Femur (tissue), 1 donor: ENCODE data around the gene MED26.

Experiments used
- DNase-seq: peaks from one replicate; pipeline ENCODE4 v3.0.0-alpha.2; 2017

Gene MED26

GRCh38 chr19:16587833-16588823 is 39.9 kb downstream of the MED26 start:
- DNase-seq: peak; percentile 56

- DNase-seq: peak; percentile 59
These were observed 40.8 kb downstream of the MED26 start for GRCh38 chr19:16586991-16587832.

DNA sequence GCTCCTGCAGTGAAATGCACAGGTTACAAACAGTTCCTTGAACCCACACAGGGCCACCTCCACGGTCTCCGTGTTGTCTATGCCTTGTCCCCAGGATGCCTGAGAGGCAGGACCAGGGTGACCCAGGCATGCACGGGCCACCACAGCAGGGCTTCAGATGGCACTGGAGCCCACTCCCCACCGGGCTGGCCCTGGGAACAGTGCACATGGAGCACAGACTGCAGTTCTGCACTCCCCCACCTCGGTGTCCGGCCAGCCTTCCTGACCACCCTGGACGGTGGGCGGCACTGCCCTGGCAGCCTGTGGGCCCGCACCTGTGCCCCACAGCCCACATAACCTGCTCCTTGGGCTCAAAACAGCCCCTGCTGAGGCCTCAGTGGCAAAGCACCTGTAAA is 41.5 kb downstream of the MED26 start:
- no peak for DNase-seq

GRCh38 chr19:16585808-16586476 is 42.1 kb downstream of the MED26 start:
- DNase-seq: peak; percentile 42

DNA sequence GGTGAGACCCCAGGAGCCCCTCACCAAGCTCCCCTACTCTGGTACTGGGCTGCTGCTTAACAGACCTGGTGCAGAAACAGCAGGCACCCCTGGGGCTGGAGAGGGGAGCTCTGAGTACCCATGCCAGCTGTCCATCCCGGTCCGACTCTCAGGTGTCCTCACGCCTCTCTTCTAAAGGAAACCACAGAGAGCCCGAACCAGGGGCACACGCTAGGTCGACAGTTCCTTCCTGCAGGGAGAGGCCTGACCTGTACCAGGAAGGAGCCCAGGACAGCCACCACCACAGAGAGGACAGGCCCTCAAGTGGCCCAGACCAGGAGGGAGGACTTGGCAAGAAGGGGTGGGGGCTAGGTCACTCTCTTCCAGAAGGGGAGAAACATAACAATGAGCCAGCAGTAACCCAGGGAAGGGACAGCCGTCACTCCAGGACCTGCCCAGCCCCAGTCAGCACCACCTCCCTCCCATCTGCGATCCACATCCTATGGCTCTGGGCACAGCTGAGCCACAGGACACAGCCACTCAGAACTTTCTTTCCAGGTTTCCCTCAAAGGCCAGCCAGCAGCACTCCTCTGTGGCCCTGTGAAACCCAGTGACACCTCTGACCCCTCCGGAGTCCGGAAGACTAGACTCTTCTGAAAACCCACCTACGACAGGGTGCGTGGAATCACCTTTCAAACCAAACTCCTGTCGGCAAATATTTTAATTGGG is 42.8 kb downstream of the MED26 start:
- DNase-seq: no peak

DNA sequence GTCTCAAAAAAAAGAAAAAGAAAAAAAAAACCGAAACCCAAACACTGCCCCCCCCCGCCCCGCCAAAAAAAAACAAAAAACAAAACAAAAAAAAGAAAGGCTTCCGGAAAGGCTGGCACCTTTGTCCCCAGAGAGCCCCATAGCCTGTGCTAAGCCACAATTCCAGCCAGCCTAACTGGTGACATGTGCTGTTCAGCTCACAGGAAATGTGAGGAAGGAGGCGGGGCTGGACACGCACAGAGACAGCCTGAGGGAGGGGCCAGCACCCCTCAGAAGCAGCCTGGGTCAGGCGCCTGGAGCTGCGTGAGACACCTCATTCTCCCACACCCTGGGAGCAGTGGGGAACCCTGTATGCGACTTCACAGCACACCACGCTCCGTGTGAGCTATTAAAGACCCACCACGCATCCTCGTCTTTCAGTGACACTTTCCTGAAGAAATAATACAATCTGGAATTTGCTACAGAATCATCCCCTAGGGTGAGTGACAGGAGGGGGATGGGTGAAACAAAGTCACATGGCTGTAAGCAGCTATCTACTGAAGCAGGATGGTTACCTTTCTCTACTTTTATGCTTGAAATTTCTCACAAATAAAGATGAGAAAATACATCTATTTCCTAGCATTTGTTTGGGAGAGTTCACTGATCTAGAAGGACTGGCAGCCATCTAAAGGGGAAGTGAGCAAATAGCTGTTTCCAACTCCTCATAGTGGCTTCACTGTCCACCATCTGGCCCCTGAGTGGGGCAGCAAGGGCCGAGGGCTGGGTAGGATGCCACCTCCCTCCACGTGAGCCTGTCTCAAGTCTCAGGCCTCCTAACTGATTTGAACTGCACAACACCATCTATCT is 43.5 kb downstream of the MED26 start:
- peak; percentile 85 for DNase-seq

DNA sequence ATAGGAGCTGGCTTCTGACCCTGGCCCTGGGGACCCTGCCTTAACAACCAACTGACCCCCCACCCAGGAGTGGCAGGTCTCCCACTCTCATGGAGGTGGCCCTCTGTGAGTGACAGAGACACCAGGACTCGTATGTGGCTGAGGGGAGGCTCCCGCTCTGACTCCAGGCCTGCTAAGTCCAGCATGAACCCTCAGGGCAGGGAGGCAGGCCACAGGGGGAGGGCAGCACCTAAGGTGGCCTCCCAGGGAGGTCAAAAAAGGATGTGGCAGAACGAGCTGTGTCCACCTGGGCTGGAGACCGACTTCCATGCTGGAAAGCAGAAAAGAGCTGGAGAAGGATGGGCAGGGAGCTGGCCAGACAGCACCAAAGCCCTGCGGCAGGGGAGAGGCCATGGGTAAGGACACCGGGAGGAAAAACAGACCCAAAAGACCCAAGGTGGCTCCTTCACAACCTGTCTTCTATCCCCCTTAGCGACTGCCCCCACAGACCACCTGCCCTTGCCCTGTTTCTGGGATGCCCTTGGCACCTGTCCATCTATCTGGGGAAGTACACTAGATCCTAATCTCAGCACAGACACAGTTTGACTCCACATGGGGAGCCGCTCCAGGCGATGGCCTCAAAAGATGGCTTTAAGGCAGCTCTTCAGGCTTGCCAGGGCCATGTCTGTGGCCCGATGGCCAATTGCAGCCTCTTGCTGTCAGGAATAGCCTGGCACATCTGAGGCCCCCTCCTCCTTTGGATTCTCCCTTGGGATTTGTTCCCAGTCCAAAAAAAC is 45.3 kb downstream of the MED26 start:
- DNase-seq: no peak

DNA sequence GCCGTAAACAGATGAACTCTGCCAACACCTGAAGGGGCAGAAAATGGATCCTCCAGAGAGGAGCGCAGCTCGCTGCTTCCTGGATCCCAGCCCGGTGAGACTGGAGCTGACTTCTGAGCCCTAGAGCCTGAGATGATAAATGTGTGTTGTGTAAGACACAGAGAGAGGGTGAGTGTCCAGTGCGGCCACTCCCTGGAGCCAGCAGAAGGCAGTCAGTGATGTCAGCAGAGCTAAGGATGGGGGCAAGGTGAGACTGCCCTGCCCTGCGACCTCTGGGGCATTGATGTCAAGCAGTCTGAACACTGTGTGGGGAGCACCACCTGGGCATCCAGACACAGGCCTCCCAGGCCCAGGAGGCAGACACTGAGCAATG is 46.0 kb downstream of the MED26 start:
- no peak for DNase-seq

DNA sequence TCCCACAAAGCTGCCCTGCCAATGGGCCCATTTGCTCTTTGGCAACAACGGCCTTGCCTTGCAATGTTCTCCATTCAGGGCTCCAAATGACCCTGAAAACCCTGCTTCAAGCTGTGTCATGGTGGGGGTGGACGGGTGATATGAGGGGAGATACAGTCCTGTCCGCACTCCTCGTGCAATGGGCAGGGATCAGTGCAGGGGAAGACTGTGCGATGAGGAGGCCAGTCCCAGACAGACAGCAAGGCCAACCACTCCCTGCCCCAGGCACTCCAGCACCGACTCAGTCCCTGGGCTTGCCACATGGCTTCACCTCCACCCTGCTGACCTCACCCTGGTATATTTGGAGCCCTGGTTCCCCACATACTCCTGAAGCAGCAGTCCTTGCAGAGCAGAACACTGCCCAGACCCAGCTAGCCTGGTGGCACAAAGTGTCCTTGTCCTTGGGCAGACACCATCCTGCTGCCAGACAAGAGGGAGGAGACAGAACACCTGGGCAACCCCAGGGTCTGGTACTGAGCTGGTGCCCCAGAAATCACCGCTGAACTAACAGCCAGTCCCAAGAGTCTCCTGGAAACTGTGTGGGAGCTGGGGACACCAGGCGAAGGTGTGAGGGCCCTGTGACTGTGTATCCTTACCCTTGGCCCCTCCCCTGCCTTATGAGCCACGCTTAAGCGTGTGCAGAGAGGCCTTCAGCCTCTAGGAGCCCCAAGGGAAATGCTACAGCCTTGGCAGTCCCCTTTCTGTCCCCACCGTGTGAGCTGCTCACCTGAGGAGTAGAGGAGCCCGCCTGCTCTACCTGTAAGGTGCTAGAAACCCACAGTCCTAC is 46.6 kb downstream of the MED26 start:
- DNase-seq: no peak

GRCh38 chr19:16579381-16579780 is 48.6 kb downstream of the MED26 start:
- no peak for DNase-seq

GRCh38 chr19:16577531-16577985 is 50.4 kb downstream of the MED26 start:
- DNase-seq: no peak

DNA sequence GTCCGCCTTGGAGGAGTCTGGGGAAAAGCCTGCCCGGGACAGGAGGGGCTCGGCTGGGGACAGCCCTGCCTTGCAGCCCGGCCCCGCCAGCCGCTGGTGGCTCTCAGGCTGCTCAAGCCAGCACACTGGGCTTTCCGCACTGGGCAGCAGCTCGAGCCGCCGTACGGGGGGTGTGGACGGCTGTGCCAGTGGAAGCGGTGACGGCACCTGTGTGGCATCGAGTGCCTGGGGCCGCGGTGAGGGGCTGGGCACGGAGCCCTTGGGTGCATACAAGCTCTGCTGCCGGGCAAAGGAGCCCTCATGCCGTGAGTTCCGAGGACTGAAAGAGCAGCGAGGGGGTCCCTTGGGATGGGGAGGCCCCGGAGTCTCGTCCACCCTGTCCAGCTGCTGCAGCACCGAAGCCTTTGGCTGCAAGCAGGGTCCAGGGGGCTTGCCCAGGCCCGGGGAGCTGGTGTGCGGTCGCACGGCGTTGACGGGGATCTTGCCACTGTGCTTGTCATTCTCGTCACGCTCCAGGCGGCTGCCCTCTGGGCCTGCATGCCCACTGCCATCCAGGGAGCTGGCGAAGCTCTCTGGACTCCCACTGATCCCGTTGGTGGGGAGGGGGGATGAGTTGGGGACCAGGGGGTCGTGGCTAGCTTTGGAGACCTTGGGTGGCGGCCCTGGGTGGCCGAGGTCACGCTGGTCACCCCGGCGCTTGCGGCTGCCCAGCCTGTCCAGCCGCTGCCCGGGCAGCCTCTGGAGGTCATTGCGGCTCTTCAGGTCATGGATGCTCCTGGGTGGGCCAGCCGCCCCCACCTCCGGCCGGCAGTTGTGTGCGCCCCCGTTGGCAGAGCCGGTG is 51.1 kb downstream of the MED26 start:
- DNase-seq: no peak

- no peak for DNase-seq
These were observed 51.9 kb downstream of the MED26 start for GRCh38 chr19:16575861-16576689.

DNA sequence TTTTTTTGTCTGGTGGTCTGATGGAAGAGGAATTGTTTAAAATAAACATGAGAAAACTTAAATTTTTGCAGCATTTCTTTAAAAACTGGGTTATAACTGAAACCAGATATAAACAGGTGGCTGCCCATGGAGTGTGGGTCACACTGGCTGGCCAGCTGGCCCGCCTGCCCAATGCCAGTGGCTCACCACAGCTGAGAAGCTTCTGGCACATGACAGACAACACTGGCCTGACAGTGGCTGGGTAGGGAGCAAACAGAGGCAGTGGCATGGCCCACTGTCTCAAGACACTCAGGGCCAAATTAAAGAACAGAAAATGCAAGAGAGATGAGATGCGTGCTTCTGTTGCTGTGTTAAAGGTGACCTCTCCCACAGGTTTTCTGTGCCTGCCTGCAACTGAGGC is 52.7 kb downstream of the MED26 start:
- no peak for DNase-seq

GRCh38 chr19:16573925-16574324 is 54.1 kb downstream of the MED26 start:
- DNase-seq: no peak

- no peak for DNase-seq
These were observed 54.7 kb downstream of the MED26 start for GRCh38 chr19:16573296-16573695.

- peak; percentile 98 for DNase-seq
These were observed 55.4 kb downstream of the MED26 start, which contains the start of gene SLC35E1 for GRCh38 chr19:16572332-16573211. TSS of gene SLC35E1 (minus strand) at chr19:16572415. CDS start at chr19:16572364, 51 bp downstream.
